Measurements from ENCODE around the gene ZNF836.
"Not testable (repeated sequence)": the region's sequence is repeated elsewhere in the genome, so short reads cannot be mapped to it uniquely, and the experiment has no call there.

ZNF836 gene

GRCh38 chr19:52200755-52201391 lies 29.5 kb upstream of the ZNF836 start:
- H3K27ac ChIP-seq (ENCODE audit: low read depth, low read length, severe bottlenecking); H3K4me3 ChIP-seq (ENCODE audit: extremely low read depth, insufficient read depth, low read length, poor library complexity, severe bottlenecking); H3K9me3 ChIP-seq (ENCODE audit: control insufficient read depth, low read length); H3K4me1 ChIP-seq (ENCODE audit: control insufficient read depth, insufficient read depth, low read length, poor library complexity, severe bottlenecking): not testable (repeated sequence)
- 96 to 97% methylated on average over 14 to 16 of the region's 17 CpGs for WGBS, 2 experiments (ENCODE audit: insufficient coverage in 2 of 2)
- H3K36me3 ChIP-seq (ENCODE audit: control insufficient read depth, insufficient read depth, low read length) = peaks cover 91% of the 10 kb centered on the region

- Histone ChIP-seq H3K4me3 (ENCODE audit: extremely low read depth, insufficient read depth, low read length, poor library complexity, severe bottlenecking) (no peak overlapping the region), H3K4me1 (ENCODE audit: control insufficient read depth, insufficient read depth, low read length, poor library complexity, severe bottlenecking) (peaks cover 3% of the 10 kb centered on the region), H3K27ac (ENCODE audit: low read depth, low read length, severe bottlenecking) (no peak overlapping the region), H3K36me3 (ENCODE audit: control insufficient read depth, insufficient read depth, low read length) (peaks cover 91% of the 10 kb centered on the region), H3K9me3 (ENCODE audit: control insufficient read depth, low read length) (no peaks in the 10 kb centered on the region)
- WGBS, 2 experiments (ENCODE audit: insufficient coverage in 2 of 2) = 91 to 94% methylated on average over 5 to 6 of the region's 7 CpGs
These were observed 28.6 kb upstream of the ZNF836 start for GRCh38 chr19:52200044-52200443.

GRCh38 chr19:52198678-52199077 lies 27.3 kb upstream of the ZNF836 start:
- Histone ChIP-seq H3K4me1 (ENCODE audit: control insufficient read depth, insufficient read depth, low read length, poor library complexity, severe bottlenecking) (peaks cover 3% of the 10 kb centered on the region), H3K27ac (ENCODE audit: low read depth, low read length, severe bottlenecking) (no peak overlapping the region), H3K9me3 (ENCODE audit: control insufficient read depth, low read length) (no peaks in the 10 kb centered on the region), H3K36me3 (ENCODE audit: control insufficient read depth, insufficient read depth, low read length) (peaks cover 91% of the 10 kb centered on the region), H3K4me3 (ENCODE audit: extremely low read depth, insufficient read depth, low read length, poor library complexity, severe bottlenecking) (no peak overlapping the region)
- 83 to 100% methylated on average over 2 of the region's 3 CpGs for WGBS, 2 experiments (ENCODE audit: insufficient coverage in 2 of 2)

GRCh38 chr19:52197964-52198363 lies 26.5 kb upstream of the ZNF836 start:
- Histone ChIP-seq H3K4me3 (ENCODE audit: extremely low read depth, insufficient read depth, low read length, poor library complexity, severe bottlenecking) (no peak overlapping the region), H3K4me1 (ENCODE audit: control insufficient read depth, insufficient read depth, low read length, poor library complexity, severe bottlenecking) (peaks cover 3% of the 10 kb centered on the region), H3K36me3 (ENCODE audit: control insufficient read depth, insufficient read depth, low read length) (peaks cover 90% of the 10 kb centered on the region), H3K9me3 (ENCODE audit: control insufficient read depth, low read length) (no peaks in the 10 kb centered on the region), H3K27ac (ENCODE audit: low read depth, low read length, severe bottlenecking) (no peak overlapping the region)
- whole genome bisulfite sequencing, 2 experiments (ENCODE audit: insufficient coverage in 2 of 2) = 100% methylated on average over 1 to 3 of the region's 3 CpGs

GRCh38 chr19:52196256-52196967 lies 25.0 kb upstream of the ZNF836 start:
- 89 to 100% methylated on average over 1 to 4 of the region's 5 CpGs for WGBS, 2 experiments (ENCODE audit: insufficient coverage in 2 of 2)
- no peak overlapping the region for H3K27ac ChIP-seq (ENCODE audit: low read depth, low read length, severe bottlenecking)
- H3K4me1 ChIP-seq (ENCODE audit: control insufficient read depth, insufficient read depth, low read length, poor library complexity, severe bottlenecking) = peaks cover 3% of the 10 kb centered on the region
- H3K36me3 ChIP-seq (ENCODE audit: control insufficient read depth, insufficient read depth, low read length) = peaks cover 89% of the 10 kb centered on the region
- H3K9me3 ChIP-seq (ENCODE audit: control insufficient read depth, low read length) = no peaks in the 10 kb centered on the region
- H3K4me3 ChIP-seq (ENCODE audit: extremely low read depth, insufficient read depth, low read length, poor library complexity, severe bottlenecking) = no peak overlapping the region

- H3K9me3 ChIP-seq (ENCODE audit: control insufficient read depth, low read length) = no peaks in the 10 kb centered on the region
- H3K4me1 ChIP-seq (ENCODE audit: control insufficient read depth, insufficient read depth, low read length, poor library complexity, severe bottlenecking) = peaks cover 4% of the 10 kb centered on the region
- peaks cover 57% of the 10 kb centered on the region for H3K36me3 ChIP-seq (ENCODE audit: control insufficient read depth, insufficient read depth, low read length)
- WGBS, 2 experiments (ENCODE audit: insufficient coverage in 2 of 2) = 90 to 100% methylated on average over 1 to 2 of the region's 2 CpGs
- H3K27ac ChIP-seq (ENCODE audit: low read depth, low read length, severe bottlenecking) = no peak overlapping the region
- no peak overlapping the region for H3K4me3 ChIP-seq (ENCODE audit: extremely low read depth, insufficient read depth, low read length, poor library complexity, severe bottlenecking)
These were observed 20.5 kb upstream of the ZNF836 start for GRCh38 chr19:52191951-52192350.

- H3K9me3 ChIP-seq (ENCODE audit: control insufficient read depth, low read length) = no peaks in the 10 kb centered on the region
- peaks cover 51% of the 10 kb centered on the region for H3K36me3 ChIP-seq (ENCODE audit: control insufficient read depth, insufficient read depth, low read length)
- WGBS, 2 experiments (ENCODE audit: insufficient coverage in 2 of 2) = 80 to 83% methylated on average over 4 to 5 of the region's 5 CpGs
- H3K4me1 ChIP-seq (ENCODE audit: control insufficient read depth, insufficient read depth, low read length, poor library complexity, severe bottlenecking) = peaks cover 4% of the 10 kb centered on the region
- H3K4me3 ChIP-seq (ENCODE audit: extremely low read depth, insufficient read depth, low read length, poor library complexity, severe bottlenecking) = peak overlapping the region; percentile 93
- H3K27ac ChIP-seq (ENCODE audit: low read depth, low read length, severe bottlenecking) = no peak overlapping the region
These were observed 20.0 kb upstream of the ZNF836 start for GRCh38 chr19:52191389-52191788.

GRCh38 chr19:52190487-52191293 lies 19.3 kb upstream of the ZNF836 start:
- Histone ChIP-seq H3K36me3 (ENCODE audit: control insufficient read depth, insufficient read depth, low read length) (peaks cover 44% of the 10 kb centered on the region), H3K27ac (ENCODE audit: low read depth, low read length, severe bottlenecking) (peak overlapping the region; percentile 98), H3K9me3 (ENCODE audit: control insufficient read depth, low read length) (no peaks in the 10 kb centered on the region), H3K4me1 (ENCODE audit: control insufficient read depth, insufficient read depth, low read length, poor library complexity, severe bottlenecking) (peaks cover 4% of the 10 kb centered on the region), H3K4me3 (ENCODE audit: extremely low read depth, insufficient read depth, low read length, poor library complexity, severe bottlenecking) (peak overlapping the region; percentile 93)
- WGBS, 2 experiments (ENCODE audit: insufficient coverage in 2 of 2) = 2 to 4% methylated on average over 24 to 28 of the region's 40 CpGs

- WGBS, 2 experiments (ENCODE audit: insufficient coverage in 2 of 2) = 0% methylated on average over 42 to 61 of the region's 70 CpGs
- Histone ChIP-seq H3K4me3 (ENCODE audit: extremely low read depth, insufficient read depth, low read length, poor library complexity, severe bottlenecking) (peak within 1 kb of the TSS; percentile 93), H3K9me3 (ENCODE audit: control insufficient read depth, low read length) (no peaks in the 10 kb centered on the region), H3K36me3 (ENCODE audit: control insufficient read depth, insufficient read depth, low read length) (peaks cover 36% of the 10 kb centered on the region), H3K4me1 (ENCODE audit: control insufficient read depth, insufficient read depth, low read length, poor library complexity, severe bottlenecking) (peaks cover 4% of the 10 kb centered on the region), H3K27ac (ENCODE audit: low read depth, low read length, severe bottlenecking) (peak within 1 kb of the TSS; percentile 98)
These were observed 18.5 kb upstream of the ZNF836 start, which contains the start of gene PPP2R1A for GRCh38 chr19:52189735-52190486. Gene PPP2R1A (plus strand): TSS chr19:52190052. CDS start chr19:52190097, 45 bp downstream.

Data from mesodermal cell (in vitro differentiated cells).